ENCODE data around the gene SAFB2. TPM values are rescaled to one million over a fixed set of nuclear protein-coding genes. Genes with fewer than 3 reads are reported as not detected.

SAFB2 gene
- polyA plus RNA-seq, 1 donor from 2014 or later: 40.1 TPM

- Histone ChIP-seq H3K4me3 (ENCODE audit: low read length) (no peak overlapping the region), H3K36me3 (ENCODE audit: insufficient read depth, low read length) (no peaks in the 10 kb centered on the region), H2AFZ (ENCODE audit: low read depth, low read length) (no peak overlapping the region), H3K79me2 (replicated peaks; ENCODE audit: insufficient read depth, low read length) (peaks cover 92% of the 10 kb centered on the region), H3F3A (ENCODE audit: insufficient read depth, low read length, poor library complexity, severe bottlenecking) (no peaks in the 10 kb centered on the region), H3K27ac (ENCODE audit: low read length) (no peak overlapping the region), H4K20me1 (ENCODE audit: insufficient read depth) (peaks cover 17% of the 10 kb centered on the region), H3K27me3 (ENCODE audit: insufficient read depth, low read depth, low read length) (no peaks in the 10 kb centered on the region), H3K4me2 (ENCODE audit: low read length) (no peak overlapping the region), H3K9me3 (ENCODE audit: low read length) (no peaks in the 10 kb centered on the region), H3K9ac (ENCODE audit: low read length) (no peak overlapping the region), H3K9me2 (ENCODE audit: insufficient read depth, low read length) (no peaks in the 10 kb centered on the region)
- TF ChIP-seq REST (IDR thresholded peaks at IDR 0.05; ENCODE audit: borderline replicate concordance): no peak
- TF ChIP-seq RAD21 (conservative IDR thresholded peaks at IDR 0.05): no peak
- TF ChIP-seq EZH2 (IDR thresholded peaks at IDR 0.05; ENCODE audit: borderline replicate concordance, insufficient read depth, low read length, poor library complexity, severe bottlenecking): no peak
- TF ChIP-seq CTCF (IDR thresholded peaks at IDR 0.05; ENCODE audit: poor library complexity, severe bottlenecking): no peak
Measured at GRCh38 chr19:5628919-5629481, 6.4 kb upstream of the SAFB2 start.

- H4K20me1 ChIP-seq (ENCODE audit: insufficient read depth): peaks cover 17% of the 10 kb centered on the region
- no peaks in the 10 kb centered on the region for H3K9me2 ChIP-seq (ENCODE audit: insufficient read depth, low read length)
- TF ChIP-seq SMC3 (conservative IDR thresholded peaks at IDR 0.05; ENCODE audit: poor library complexity) (no peak), EP300 (conservative IDR thresholded peaks at IDR 0.05; ENCODE audit: poor library complexity, severe bottlenecking) (no peak), MXI1 (conservative IDR thresholded peaks at IDR 0.05; ENCODE audit: poor library complexity, severe bottlenecking) (no peak), RAD21 (conservative IDR thresholded peaks at IDR 0.05) (no peak), TAF1 (IDR thresholded peaks at IDR 0.05; ENCODE audit: low read depth) (no peak), REST (IDR thresholded peaks at IDR 0.05; ENCODE audit: borderline replicate concordance) (no peak), POLR2AphosphoS5 (IDR thresholded peaks at IDR 0.05) (no peak), EZH2 (IDR thresholded peaks at IDR 0.05; ENCODE audit: borderline replicate concordance, insufficient read depth, low read length, poor library complexity, severe bottlenecking) (no peak), CTCF (IDR thresholded peaks at IDR 0.05; ENCODE audit: poor library complexity, severe bottlenecking) (no peak)
- no peak overlapping the region for H3K9ac ChIP-seq (ENCODE audit: low read length)
- peaks cover 2% of the 10 kb centered on the region for H3F3A ChIP-seq (ENCODE audit: insufficient read depth, low read length, poor library complexity, severe bottlenecking)
- no peaks in the 10 kb centered on the region for H3K36me3 ChIP-seq (ENCODE audit: insufficient read depth, low read length)
- H3K9me3 ChIP-seq (ENCODE audit: low read length): no peaks in the 10 kb centered on the region
- H3K4me2 ChIP-seq (ENCODE audit: low read length): no peak overlapping the region
- no peaks in the 10 kb centered on the region for H3K27me3 ChIP-seq (ENCODE audit: insufficient read depth, low read depth, low read length)
- H3K79me2 ChIP-seq (replicated peaks; ENCODE audit: insufficient read depth, low read length): peaks cover 93% of the 10 kb centered on the region
- no peak overlapping the region for H3K4me3 ChIP-seq (ENCODE audit: low read length)
- H2AFZ ChIP-seq (ENCODE audit: low read depth, low read length): no peak overlapping the region
- no peak overlapping the region for H3K27ac ChIP-seq (ENCODE audit: low read length)
Measured at GRCh38 chr19:5628461-5628860, 5.9 kb upstream of the SAFB2 start.
